Liver (tissue), 9 donors: Measurements from ENCODE around the gene WWC1. TPM values are rescaled to one million over a fixed set of nuclear protein-coding genes. Genes with fewer than 3 reads are reported as not detected.
A peak's percentile ranks its signal among the peaks of the same experiment; 100 is the strongest.

ENCODE experiments used
- DNase-seq: peaks from one replicate; pipeline ENCODE4 v3.0.0-alpha.2; 2017; ENCODE audit warnings: low spot score
- H3K27ac ChIP-seq, 2 donors: one replicate each; pipeline ENCODE4 v1.7.0; 2013; ENCODE audit warnings: inconsistent platforms in 2 of 2, low read length in 2 of 2, control low read depth in 1 of 2, low read depth in 1 of 2, mild to moderate bottlenecking in 1 of 2
- H3K27me3 ChIP-seq, 4 donors: one replicate each; pipeline versions ENCODE4 v1.6.1 to v1.7.0; 2013; ENCODE audit warnings: low read length in 3 of 4, inconsistent platforms in 1 of 4, mild to moderate bottlenecking in 1 of 4, moderate library complexity in 1 of 4; ENCODE audit not compliant: control insufficient read depth in 4 of 4, insufficient read depth in 4 of 4
- H3K36me3 ChIP-seq, 4 donors: one replicate each; pipeline versions ENCODE4 v1.6.1 to v1.7.0; 2013; ENCODE audit warnings: low read length in 3 of 4, mild to moderate bottlenecking in 3 of 4, low read depth in 1 of 4, moderate library complexity in 1 of 4; ENCODE audit not compliant: control insufficient read depth in 4 of 4, insufficient read depth in 3 of 4
- H3K4me1 ChIP-seq, 4 donors: one replicate each; pipeline versions ENCODE4 v1.6.1 to v1.7.0; 2013; ENCODE audit warnings: low read length in 3 of 4, mild to moderate bottlenecking in 3 of 4, moderate library complexity in 1 of 4; ENCODE audit not compliant: control insufficient read depth in 4 of 4, insufficient read depth in 4 of 4
- H3K4me3 ChIP-seq, 3 donors: one replicate each; pipeline versions ENCODE4 v1.6.1 to v1.7.0; 2013; ENCODE audit warnings: low read length in 3 of 3, control low read depth in 1 of 3, low read depth in 1 of 3, mild to moderate bottlenecking in 1 of 3
- H3K9ac ChIP-seq, 2 donors: one replicate each; pipeline ENCODE4 v1.7.0; 2013; ENCODE audit warnings: low read length in 2 of 2, mild to moderate bottlenecking in 2 of 2, moderate library complexity in 2 of 2, control low read depth in 1 of 2, low read depth in 1 of 2
- H3K9me3 ChIP-seq, 4 donors: one replicate each; pipeline versions ENCODE4 v1.6.1 to v1.7.0; 2013; ENCODE audit warnings: low read length in 3 of 4; ENCODE audit not compliant: control insufficient read depth in 4 of 4
- ATF3 ChIP-seq: IDR thresholded peaks from 2 replicates; pipeline ENCODE4 v1.6.1; 2016; ENCODE audit warnings: antibody characterized with exemption
- CTCF ChIP-seq: fragments of 150-350 bp; IDR thresholded peaks from 2 replicates; pipeline ENCODE4 v1.5.1; 2017; ENCODE audit warnings: improper control_type of control experiment, low read depth, low read length; ENCODE audit not compliant: missing input control
- EGR1 ChIP-seq, 2 donors: IDR thresholded peaks; 2 replicates each; pipeline ENCODE4 v1.6.1; 2016 to 2018; ENCODE audit warnings: antibody characterized with exemption in 2 of 2, low read depth in 2 of 2
- FOXA1 ChIP-seq: IDR thresholded peaks from 2 replicates; pipeline ENCODE4 v1.6.1; 2016; ENCODE audit warnings: antibody characterized with exemption
- FOXA2 ChIP-seq: IDR thresholded peaks from 2 replicates; pipeline ENCODE4 v1.6.1; 2016; ENCODE audit warnings: antibody characterized with exemption
- GABPA ChIP-seq, 2 donors: IDR thresholded peaks in 1 of 2; conservative IDR thresholded peaks in 1 of 2; 2 replicates each; pipeline ENCODE4 v1.6.1; 2016; ENCODE audit warnings: antibody characterized with exemption in 2 of 2, mild to moderate bottlenecking in 1 of 2, moderate library complexity in 1 of 2
- HNF4A ChIP-seq, 2 donors: conservative IDR thresholded peaks; 2 replicates each; pipeline ENCODE4 v1.6.1; 2016; ENCODE audit warnings: antibody characterized with exemption in 2 of 2, mild to moderate bottlenecking in 2 of 2
- HNF4G ChIP-seq: IDR thresholded peaks from 2 replicates; pipeline ENCODE4 v1.6.1; 2016; ENCODE audit warnings: antibody characterized with exemption
- JUND ChIP-seq, 2 donors: IDR thresholded peaks; 2 replicates each; pipeline ENCODE4 v1.6.1; 2016; ENCODE audit warnings: antibody characterized with exemption in 2 of 2
- MAX ChIP-seq: IDR thresholded peaks from 2 replicates; pipeline ENCODE4 v1.6.1; 2016; ENCODE audit warnings: antibody characterized with exemption
- NR2F2 ChIP-seq: IDR thresholded peaks from 2 replicates; pipeline ENCODE4 v1.6.1; 2016; ENCODE audit warnings: antibody characterized with exemption
- RAD21 ChIP-seq, 2 donors: IDR thresholded peaks; 2 replicates each; pipeline ENCODE4 v1.6.1; 2016; ENCODE audit warnings: antibody characterized with exemption in 2 of 2, mild to moderate bottlenecking in 2 of 2
- REST ChIP-seq: IDR thresholded peaks from 2 replicates; pipeline ENCODE4 v1.6.1; 2016; ENCODE audit warnings: antibody characterized with exemption, mild to moderate bottlenecking
- RXRA ChIP-seq, 2 donors: IDR thresholded peaks; 2 replicates each; pipeline ENCODE4 v1.6.1; 2017 to 2018; ENCODE audit warnings: antibody characterized with exemption in 2 of 2, mild to moderate bottlenecking in 1 of 2
- SP1 ChIP-seq: IDR thresholded peaks from 2 replicates; pipeline ENCODE4 v1.6.1; 2018; ENCODE audit warnings: antibody characterized with exemption, mild to moderate bottlenecking
- TAF1 ChIP-seq: conservative IDR thresholded peaks from 2 replicates; pipeline ENCODE4 v1.6.1; 2016; ENCODE audit warnings: antibody characterized with exemption, mild to moderate bottlenecking
- YY1 ChIP-seq: IDR thresholded peaks from 2 replicates; pipeline ENCODE4 v1.6.1; 2016; ENCODE audit warnings: antibody characterized with exemption, mild to moderate bottlenecking
- ZBTB33 ChIP-seq: IDR thresholded peaks from 2 replicates; pipeline ENCODE4 v1.6.1; 2016; ENCODE audit warnings: antibody characterized with exemption
- WGBS: extraction: QIAGEN DNeasy Blood & Tissue Kit; methylation state at CpG from one replicate; pipeline ENCODE4 v1.1.7; 2013; 5-methylcytosine and 5-hydroxymethylcytosine counted together
- polyA plus RNA-seq, 2 donors: library from polyadenylated mRNA; stranded (reverse) in 1 of 2; unstranded in 1 of 2; fragments of 200-250 nt in 1 of 2; fragments of >200 nt in 1 of 2; fragmentation: Nextera tagmentation in 1 of 2; extraction: Ambion mirVana in 1 of 2; gene quantifications; one replicate each; pipeline versions ENCODE4 v1.2.1 to v1.2.3, GENCODE V29; 2013 to 2015
- total RNA-seq, 2 donors: library from RNA; depleted of rRNA; stranded (reverse); fragments of >200 nt; gene quantifications; one replicate each; pipeline ENCODE4 v1.2.3, GENCODE V29; 2014
- donor health status: healthy.
- donor health status: healthy.
- donor health status: healthy.
- donor health status: healthy.
- donor health status: healthy.

The WWC1 gene
- total and polyA plus RNA-seq, 4 donors = 5.9 to 25.1 (median 14.8) TPM

- Histone ChIP-seq H3K4me1 (peaks cover 6 to 24% (median 17%) of the 10 kb centered on the region in 4 donors), H3K36me3 (peaks cover 0 to 3% (median 0%) of the 10 kb centered on the region in 4 donors), H3K9ac (no peak overlapping the region), H3K9me3 (no peaks in the 10 kb centered on the region), H3K4me3 (no peak overlapping the region), H3K27me3 (no peaks in the 10 kb centered on the region), H3K27ac (peak overlapping the region in 1 of 2 donors; percentile 8)
- DNase-seq = no peak
- TF ChIP-seq JUND (IDR thresholded peaks at IDR 0.05) = no peak
- peak; percentile 44 for TF ChIP-seq MAX
- no peak for TF ChIP-seq NR2F2
- TF ChIP-seq GABPA (IDR thresholded peaks at IDR 0.05 in 1 of 2, conservative IDR thresholded peaks at IDR 0.05 in 1 of 2) = no peak
- no peak for TF ChIP-seq ATF3
- TF ChIP-seq YY1 = no peak
- peak in 1 of 2 donors; percentile 30 for TF ChIP-seq RAD21 (IDR thresholded peaks at IDR 0.05)
- TF ChIP-seq RXRA (IDR thresholded peaks at IDR 0.05) = peak; percentile 46 to 66
- no peak for TF ChIP-seq ZBTB33
- TF ChIP-seq TAF1 = no peak
- TF ChIP-seq CTCF = no peak
- TF ChIP-seq FOXA2 = no peak
- peak; percentile 54 to 57 for TF ChIP-seq HNF4A (conservative IDR thresholded peaks at IDR 0.05)
- no peak for TF ChIP-seq REST
- peak; percentile 22 for TF ChIP-seq SP1
- no peak for TF ChIP-seq FOXA1
- no peak for TF ChIP-seq EGR1 (IDR thresholded peaks at IDR 0.05; ENCODE audit: low read depth in 2 of 2)
- TF ChIP-seq HNF4G = no peak
- WGBS = 62% methylated on average over 12 of the region's 12 CpGs
These were observed 61.9 kb downstream of the WWC1 start for GRCh38 chr5:168353216-168353957.
